GM12878 (cell line): ENCODE results near the gene CNTD1. TPM values are rescaled to one million over a fixed set of nuclear protein-coding genes. Genes with fewer than 3 reads are reported as not detected.

Experiments
- ATAC-seq: fragments of 200-7000 bp; cut with Tn5 transposase; 3 replicates; pipeline ENCODE4 v1.9.1; 2020; ENCODE audit warnings: mild to moderate bottlenecking, moderate library complexity
- BruUV-seq: library from RNA; stranded (reverse); fragments of 400-500 nt; replicated peaks from 2 replicates; lab custom pipeline; 2021; lab: Mats Ljungman, UMichigan
- CTCF ChIA-PET: fragments of 300-600 bp; sonication (Branson Sonifier 250); formaldehyde crosslinking; extraction: SDS; loops from one replicate; lab custom pipeline; 2021; ENCODE audit warnings: inconsistent platforms; lab: Yijun Ruan, JAX
- POLR2A ChIA-PET: fragments of 350-600 bp; formaldehyde crosslinking; extraction: SDS; loops from one replicate; lab custom pipeline; 2021; ENCODE audit warnings: inconsistent platforms; lab: Charles Lee
- RAD21 ChIA-PET: fragments of 300-600 bp; sonication (Branson Sonifier 250); formaldehyde crosslinking; loops from one replicate; lab custom pipeline; 2023; ENCODE audit warnings: antibody characterized with exemption; ENCODE audit not compliant: unreplicated experiment; lab: Charles Lee
- SMC1A ChIA-PET: fragments of 300-600 bp; sonication (Branson Sonifier 250); formaldehyde crosslinking; loops from one replicate; lab custom pipeline; 2023; ENCODE audit not compliant: unreplicated experiment, uncharacterized antibody; lab: Charles Lee
- DNase-seq: peaks from one replicate; pipeline ENCODE4 v3.0.0-alpha.2; 2011; ENCODE audit warnings: low read depth, low spot score
- FAIRE-seq: peaks from 3 replicates; lab custom pipeline; 2011; peaks lifted over from hg19 to GRCh38; lab: Jason Lieb, UNC
- H2AFZ ChIP-seq: 2 replicates; pipeline ENCODE4 v1.6.0; 2011; ENCODE audit warnings: low read depth, low read length, control low read depth; ENCODE audit not compliant: control insufficient read depth
- H3K27ac ChIP-seq: 2 replicates; pipeline ENCODE4 v1.5.1; 2011; ENCODE audit warnings: control low read depth; ENCODE audit not compliant: control insufficient read depth, insufficient read depth
- H3K27me3 ChIP-seq, 2 experiments: replicated peaks in 1 of 2; 2 replicates each; pipeline versions ENCODE4 v1.6.0 to v1.6.1; 2011; ENCODE audit warnings: low read length in 1 of 2; ENCODE audit not compliant: control insufficient read depth in 2 of 2, insufficient read depth in 2 of 2
- H3K36me3 ChIP-seq, 2 experiments: 2 replicates each; pipeline ENCODE4 v1.5.1; 2011; ENCODE audit warnings: low read length in 1 of 2; ENCODE audit not compliant: control insufficient read depth in 2 of 2, insufficient read depth in 2 of 2
- H3K4me1 ChIP-seq: 2 replicates; pipeline ENCODE4 v1.6.1; 2011; ENCODE audit warnings: mild to moderate bottlenecking, low read length, moderate library complexity, mixed read lengths; ENCODE audit not compliant: control insufficient read depth, insufficient read depth
- H3K4me2 ChIP-seq: 2 replicates; pipeline ENCODE4 v1.6.0; 2011; ENCODE audit warnings: control low read depth; ENCODE audit not compliant: control insufficient read depth, insufficient read depth
- H3K4me3 ChIP-seq: fragments of 200-600 bp; sonication (generic); 2 replicates; pipeline ENCODE4 v1.5.1; 2016
- H3K79me2 ChIP-seq: 2 replicates; pipeline ENCODE4 v1.6.0; 2011; ENCODE audit warnings: low read length; ENCODE audit not compliant: control insufficient read depth, insufficient read depth
- H3K9ac ChIP-seq: 2 replicates; pipeline ENCODE4 v1.8.0; 2011; ENCODE audit warnings: low read length, control low read depth, mixed read lengths; ENCODE audit not compliant: control insufficient read depth, insufficient read depth
- H3K9me3 ChIP-seq: replicated peaks from 3 replicates; pipeline ENCODE4 v1.5.1; 2011; ENCODE audit warnings: mild to moderate bottlenecking, low read length; ENCODE audit not compliant: control insufficient read depth, insufficient read depth
- H4K20me1 ChIP-seq: 2 replicates; pipeline ENCODE4 v1.6.0; 2011; ENCODE audit not compliant: control insufficient read depth, insufficient read depth
- BACH1 ChIP-seq: fragments of 450-650 bp; IDR thresholded peaks from 2 replicates; pipeline ENCODE4 v1.6.1; 2017; ENCODE audit warnings: mild to moderate bottlenecking, borderline replicate concordance
- ESRRA ChIP-seq: IDR thresholded peaks from 2 replicates; pipeline ENCODE4 v1.6.1; 2012; ENCODE audit warnings: mild to moderate bottlenecking, low read length, improper control_type of control experiment
- POLR2AphosphoS5 ChIP-seq: IDR thresholded peaks from 2 replicates; pipeline ENCODE4 v1.6.1; 2011; ENCODE audit warnings: mild to moderate bottlenecking, low read length, inconsistent platforms
- RUNX3 ChIP-seq: IDR thresholded peaks from 2 replicates; pipeline ENCODE4 v1.6.1; 2012; ENCODE audit warnings: low read length, inconsistent platforms
- SREBF2 ChIP-seq: IDR thresholded peaks from 2 replicates; pipeline ENCODE4 v1.6.1; 2012; ENCODE audit warnings: mild to moderate bottlenecking, low read length
- SRF ChIP-seq, 2 experiments: IDR thresholded peaks; 2 replicates each; pipeline ENCODE4 v1.6.1; 2011; ENCODE audit warnings: low read depth in 2 of 2, low read length in 2 of 2, mild to moderate bottlenecking in 1 of 2, moderate library complexity in 1 of 2
- STAT1 ChIP-seq: fragments of 450-650 bp; conservative IDR thresholded peaks from 2 replicates; pipeline ENCODE4 v1.6.1; 2014; ENCODE audit warnings: antibody characterized with exemption, mild to moderate bottlenecking
- STAT3 ChIP-seq: IDR thresholded peaks from 2 replicates; pipeline ENCODE4 v1.6.1; 2011; ENCODE audit warnings: low read depth, low read length, improper control_type of control experiment
- SUPT20H ChIP-seq: IDR thresholded peaks from 2 replicates; pipeline ENCODE4 v1.6.1; 2011; ENCODE audit warnings: low read depth, mild to moderate bottlenecking, low read length, moderate library complexity, borderline replicate concordance; ENCODE audit not compliant: control insufficient read depth
- YY1 ChIP-seq: IDR thresholded peaks from 2 replicates; pipeline ENCODE4 v1.6.1; 2011; ENCODE audit warnings: low read depth, mild to moderate bottlenecking, low read length
- ZBED1 ChIP-seq: IDR thresholded peaks from 2 replicates; pipeline ENCODE4 v1.6.1; 2016; ENCODE audit warnings: borderline replicate concordance
- ZNF384 ChIP-seq: IDR thresholded peaks from 2 replicates; pipeline ENCODE4 v1.6.1; 2012; ENCODE audit warnings: low read depth, mild to moderate bottlenecking, low read length, improper control_type of control experiment, borderline replicate concordance
- ZZZ3 ChIP-seq: IDR thresholded peaks from 2 replicates; pipeline ENCODE4 v1.6.1; 2011; ENCODE audit warnings: low read depth; ENCODE audit not compliant: control insufficient read depth, insufficient read length
- WGBS: methylation state at CpG from one replicate; pipeline ENCODE4 v1.1.6; 2016; ENCODE audit warnings: low lambda C conversion rate; ENCODE audit not compliant: insufficient replicate concordance, insufficient coverage; ENCODE audit errors: missing lambda C conversion rate; 5-methylcytosine and 5-hydroxymethylcytosine counted together
- in situ Hi-C: fragments of 300-500 bp; cut with MboI; formaldehyde crosslinking; loops from 9 replicates; pipeline ENCODE4 v1.14.3; 2018; ENCODE audit warnings: mixed read lengths
- intact Hi-C: fragments of 100-400 bp; cut with micrococcal nuclease; formaldehyde crosslinking; loops from one replicate; pipeline ENCODE4 v1.14.2; 2022; ENCODE audit not compliant: unreplicated experiment
- polyA plus RNA-seq, 11 experiments: library from polyadenylated mRNA; depleted of rRNA in 4 of 11; unstranded in 6 of 11; stranded (reverse) in 5 of 11; fragments of >200 nt; fragmentation: Nextera tagmentation in 4 of 11; fragmentation: Illumina TruSeq in 1 of 11; extraction: Ambion mirVana in 4 of 11; extraction: Trizol in 1 of 11; gene quantifications; 1 replicate in 1 of 11; 2 replicates in 10 of 11; pipeline versions ENCODE4 v1.2.1 to v1.2.3, GENCODE V29; 2011 to 2016; ENCODE audit warnings: inconsistent platforms in 2 of 11, missing spikeins in 2 of 11, low read depth in 1 of 11
- total RNA-seq, 4 experiments: library from RNA; depleted of rRNA in 3 of 4; stranded (reverse); fragments of >200 nt in 3 of 4; fragmentation: Illumina TruSeq in 1 of 4; extraction: Trizol in 1 of 4; gene quantifications; 2 replicates each; pipeline versions ENCODE4 v1.2.1 to v1.2.3, GENCODE V29; 2013 to 2021
- TF ChIP-seq, protein P1 (sequence below): IDR thresholded peaks from 2 replicates; pipeline ENCODE4 v1.6.1; 2011; ENCODE audit warnings: borderline replicate concordance, low read depth, mild to moderate bottlenecking, moderate library complexity, mixed read lengths, low read length; ENCODE audit not compliant: insufficient read depth; ENCODE audit errors: extremely low read length
- TF ChIP-seq, protein P2 (sequence below): fragments of 450-650 bp; formaldehyde crosslinking; IDR thresholded peaks from 2 replicates; pipeline ENCODE4 v1.4.0; 2020; ENCODE audit warnings: mild to moderate bottlenecking, moderate library complexity
- TF ChIP-seq, protein P3 (sequence below): IDR thresholded peaks from 2 replicates; pipeline ENCODE4 v1.6.1; 2011; ENCODE audit warnings: low read depth, low read length, improper control_type of control experiment, borderline replicate concordance

CNTD1 gene
- total and polyA plus RNA-seq, 10 of the 15 experiments (the other 5 are each of a cell fraction or from before 2014, with no cell fraction given), result 0.06 to 1.5 (median 1.1) TPM; not detected in 4

DNA sequence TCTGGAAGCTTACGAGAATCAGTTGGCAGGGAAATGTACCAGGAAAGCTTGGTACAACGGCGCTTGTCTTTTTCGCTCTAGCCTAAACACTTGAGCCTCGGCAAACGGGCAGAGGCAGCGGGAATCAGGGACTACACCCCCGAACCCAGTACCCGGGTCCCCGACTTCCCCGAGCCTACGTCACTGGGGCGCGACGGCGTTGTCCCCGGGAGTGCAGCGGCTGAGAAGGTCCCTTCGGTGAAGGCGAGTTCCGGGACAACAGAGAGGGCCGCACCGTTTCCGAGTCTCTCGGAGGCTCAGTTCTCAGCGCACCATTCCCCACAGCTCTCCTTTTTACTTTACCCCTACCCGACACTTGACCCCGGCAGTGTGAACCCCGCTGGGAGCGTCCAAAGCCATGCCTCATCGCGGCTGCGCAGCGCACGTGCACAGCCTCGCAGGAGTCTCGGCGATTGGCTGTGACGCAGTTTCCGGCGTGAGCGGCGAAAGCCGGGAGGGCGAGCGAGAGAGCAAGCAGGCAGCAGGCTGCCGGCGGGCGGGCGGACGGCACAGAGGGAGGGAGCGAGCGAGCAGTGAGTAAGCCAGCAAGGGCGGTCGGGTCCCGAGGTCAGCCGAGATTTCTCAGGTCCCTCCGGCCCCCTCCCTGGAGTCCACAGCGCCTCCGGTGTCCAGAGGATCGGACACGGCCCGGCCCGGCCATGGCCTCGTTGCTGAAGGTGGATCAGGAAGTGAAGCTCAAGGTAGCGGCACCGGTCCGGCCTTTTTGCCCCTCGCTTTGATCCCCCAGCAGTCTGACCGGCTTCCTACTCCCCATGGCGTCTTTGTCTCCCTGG, 34.5 kb downstream of the CNTD1 start, which contains the start of gene PSME3:
PSME3 (plus strand) TSS at position 464 of the 833 bp plus-strand sequence; CDS start at position 699, 235 bp downstream.
- Histone ChIP-seq H3K9ac (peak within 1 kb of the TSS; percentile 90), H2AFZ (peak within 1 kb of the TSS; percentile 96), H3K79me2 (peaks cover 30% of the 10 kb centered on the region), H3K9me3 (no peaks in the 10 kb centered on the region; the same call in 2 of the 3 replicates), H3K4me2 (peak within 1 kb of the TSS; percentile 82), H3K27ac (peak within 1 kb of the TSS; percentile 92), H3K4me1 (peaks cover 5% of the 10 kb centered on the region; the same call in 1 of the 2 replicates), H3K36me3 (peaks cover 2 to 12% of the 10 kb centered on the region in 2 experiments; a peak in 3 of 4 replicates), H3K27me3 (no peaks in the 10 kb centered on the region), H3K4me3 (peak within 1 kb of the TSS; percentile 93), H4K20me1 (no peaks in the 10 kb centered on the region)
- FAIRE-seq (peak; percentile 84), ATAC-seq (peak; percentile 95), DNase-seq (peak; percentile 59)
- intact Hi-C loops, result no loop called here
- ChIA-PET RAD21 (interaction anchor here (0.6 to 1.8 kb wide), 5 partner anchors 9 to 285 kb away, joined by 3 to 5 read pairs (median 3); partner anchors contain the start of genes BECN1, PSMC3IP and RPL27), SMC1A (interaction anchor here (1.2 to 3.6 kb wide), 4 partner anchors 9 to 255 kb away, joined by 3 to 14 read pairs (median 7); partner anchors contain the start of genes BECN1 and RPL27), CTCF (interaction anchor here (0.7 to 6.8 kb wide), 9 partner anchors 10 to 651 kb away, joined by 3 to 81 read pairs (median 3); partner anchors contain the start of genes BECN1, DHX8, PSMC3IP and RAMP2), POLR2A (interaction anchor here (0.5 to 3.1 kb wide), 6 partner anchors 10 to 295 kb away, joined by 3 to 25 read pairs (median 4); partner anchors contain the start of genes BECN1 and RPL27)
- TSS peak; percentile 93 for BruUV-seq
- in situ Hi-C loops, result no loop called here
- under 1% methylated on average over 65 of the region's 71 CpGs for WGBS
- TF ChIP-seq POLR2AphosphoS5 (peak; percentile 95), SRF (IDR thresholded peaks at IDR 0.05; ENCODE audit: low read depth in 2 of 2, low read length in 2 of 2) (peak in 1 of 2 experiments; percentile 88; a peak in 2 of 4 replicates), STAT3 (no peak), ZZZ3 (no peak), BACH1 (peak; percentile 31; the same call in 1 of the 2 replicates), YY1 (peak; percentile 51), ESRRA (0 out of 2 replicates have a peak, but pooled peaks have one; percentile 59), ZNF384 (no peak), SUPT20H (no peak), ZBED1 (no peak), RUNX3 (peak; percentile 24; the same call in 1 of the 2 replicates), STAT1 (peak; percentile 84; the same call in 1 of the 2 replicates), SREBF2 (no peak)
- TF ChIP-seq, protein P1, sequence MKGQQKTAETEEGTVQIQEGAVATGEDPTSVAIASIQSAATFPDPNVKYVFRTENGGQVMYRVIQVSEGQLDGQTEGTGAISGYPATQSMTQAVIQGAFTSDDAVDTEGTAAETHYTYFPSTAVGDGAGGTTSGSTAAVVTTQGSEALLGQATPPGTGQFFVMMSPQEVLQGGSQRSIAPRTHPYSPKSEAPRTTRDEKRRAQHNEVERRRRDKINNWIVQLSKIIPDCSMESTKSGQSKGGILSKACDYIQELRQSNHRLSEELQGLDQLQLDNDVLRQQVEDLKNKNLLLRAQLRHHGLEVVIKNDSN, result peak; percentile 59
- TF ChIP-seq, protein P2, sequence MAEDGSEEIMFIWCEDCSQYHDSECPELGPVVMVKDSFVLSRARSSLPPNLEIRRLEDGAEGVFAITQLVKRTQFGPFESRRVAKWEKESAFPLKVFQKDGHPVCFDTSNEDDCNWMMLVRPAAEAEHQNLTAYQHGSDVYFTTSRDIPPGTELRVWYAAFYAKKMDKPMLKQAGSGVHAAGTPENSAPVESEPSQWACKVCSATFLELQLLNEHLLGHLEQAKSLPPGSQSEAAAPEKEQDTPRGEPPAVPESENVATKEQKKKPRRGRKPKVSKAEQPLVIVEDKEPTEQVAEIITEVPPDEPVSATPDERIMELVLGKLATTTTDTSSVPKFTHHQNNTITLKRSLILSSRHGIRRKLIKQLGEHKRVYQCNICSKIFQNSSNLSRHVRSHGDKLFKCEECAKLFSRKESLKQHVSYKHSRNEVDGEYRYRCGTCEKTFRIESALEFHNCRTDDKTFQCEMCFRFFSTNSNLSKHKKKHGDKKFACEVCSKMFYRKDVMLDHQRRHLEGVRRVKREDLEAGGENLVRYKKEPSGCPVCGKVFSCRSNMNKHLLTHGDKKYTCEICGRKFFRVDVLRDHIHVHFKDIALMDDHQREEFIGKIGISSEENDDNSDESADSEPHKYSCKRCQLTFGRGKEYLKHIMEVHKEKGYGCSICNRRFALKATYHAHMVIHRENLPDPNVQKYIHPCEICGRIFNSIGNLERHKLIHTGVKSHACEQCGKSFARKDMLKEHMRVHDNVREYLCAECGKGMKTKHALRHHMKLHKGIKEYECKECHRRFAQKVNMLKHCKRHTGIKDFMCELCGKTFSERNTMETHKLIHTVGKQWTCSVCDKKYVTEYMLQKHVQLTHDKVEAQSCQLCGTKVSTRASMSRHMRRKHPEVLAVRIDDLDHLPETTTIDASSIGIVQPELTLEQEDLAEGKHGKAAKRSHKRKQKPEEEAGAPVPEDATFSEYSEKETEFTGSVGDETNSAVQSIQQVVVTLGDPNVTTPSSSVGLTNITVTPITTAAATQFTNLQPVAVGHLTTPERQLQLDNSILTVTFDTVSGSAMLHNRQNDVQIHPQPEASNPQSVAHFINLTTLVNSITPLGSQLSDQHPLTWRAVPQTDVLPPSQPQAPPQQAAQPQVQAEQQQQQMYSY (CRISPR knock-in tag), result no peak
- TF ChIP-seq, protein P3, sequence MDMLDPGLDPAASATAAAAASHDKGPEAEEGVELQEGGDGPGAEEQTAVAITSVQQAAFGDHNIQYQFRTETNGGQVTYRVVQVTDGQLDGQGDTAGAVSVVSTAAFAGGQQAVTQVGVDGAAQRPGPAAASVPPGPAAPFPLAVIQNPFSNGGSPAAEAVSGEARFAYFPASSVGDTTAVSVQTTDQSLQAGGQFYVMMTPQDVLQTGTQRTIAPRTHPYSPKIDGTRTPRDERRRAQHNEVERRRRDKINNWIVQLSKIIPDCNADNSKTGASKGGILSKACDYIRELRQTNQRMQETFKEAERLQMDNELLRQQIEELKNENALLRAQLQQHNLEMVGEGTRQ, result no peak; the same call in 1 of the 2 replicates
